GM12878 (cell line): ENCODE data around the gene MITF. TPM values are rescaled to one million over a fixed set of nuclear protein-coding genes. Genes with fewer than 3 reads are reported as not detected.

Experiments
- ATAC-seq: fragments of 200-7000 bp; cut with Tn5 transposase; 3 replicates; pipeline ENCODE4 v1.9.1; 2020; ENCODE audit warnings: mild to moderate bottlenecking, moderate library complexity
- BruUV-seq: library from RNA; stranded (reverse); fragments of 400-500 nt; replicated peaks from 2 replicates; lab custom pipeline; 2021; lab: Mats Ljungman, UMichigan
- CTCF ChIA-PET: fragments of 300-600 bp; sonication (Branson Sonifier 250); formaldehyde crosslinking; extraction: SDS; loops from one replicate; lab custom pipeline; 2021; ENCODE audit warnings: inconsistent platforms; lab: Yijun Ruan, JAX
- POLR2A ChIA-PET: fragments of 350-600 bp; formaldehyde crosslinking; extraction: SDS; loops from one replicate; lab custom pipeline; 2021; ENCODE audit warnings: inconsistent platforms; lab: Charles Lee
- RAD21 ChIA-PET: fragments of 300-600 bp; sonication (Branson Sonifier 250); formaldehyde crosslinking; loops from one replicate; lab custom pipeline; 2023; ENCODE audit warnings: antibody characterized with exemption; ENCODE audit not compliant: unreplicated experiment; lab: Charles Lee
- SMC1A ChIA-PET: fragments of 300-600 bp; sonication (Branson Sonifier 250); formaldehyde crosslinking; loops from one replicate; lab custom pipeline; 2023; ENCODE audit not compliant: unreplicated experiment, uncharacterized antibody; lab: Charles Lee
- DNase-seq: peaks from one replicate; pipeline ENCODE4 v3.0.0-alpha.2; 2011; ENCODE audit warnings: low read depth, low spot score
- FAIRE-seq: peaks from 3 replicates; lab custom pipeline; 2011; peaks lifted over from hg19 to GRCh38; lab: Jason Lieb, UNC
- H2AFZ ChIP-seq: 2 replicates; pipeline ENCODE4 v1.6.0; 2011; ENCODE audit warnings: low read depth, low read length, control low read depth; ENCODE audit not compliant: control insufficient read depth
- H3K27ac ChIP-seq: 2 replicates; pipeline ENCODE4 v1.5.1; 2011; ENCODE audit warnings: control low read depth; ENCODE audit not compliant: control insufficient read depth, insufficient read depth
- H3K27me3 ChIP-seq, 2 experiments: replicated peaks in 1 of 2; 2 replicates each; pipeline versions ENCODE4 v1.6.0 to v1.6.1; 2011; ENCODE audit warnings: low read length in 1 of 2; ENCODE audit not compliant: control insufficient read depth in 2 of 2, insufficient read depth in 2 of 2
- H3K36me3 ChIP-seq, 2 experiments: 2 replicates each; pipeline ENCODE4 v1.5.1; 2011; ENCODE audit warnings: low read length in 1 of 2; ENCODE audit not compliant: control insufficient read depth in 2 of 2, insufficient read depth in 2 of 2
- H3K4me1 ChIP-seq: 2 replicates; pipeline ENCODE4 v1.6.1; 2011; ENCODE audit warnings: mild to moderate bottlenecking, low read length, moderate library complexity, mixed read lengths; ENCODE audit not compliant: control insufficient read depth, insufficient read depth
- H3K4me2 ChIP-seq: 2 replicates; pipeline ENCODE4 v1.6.0; 2011; ENCODE audit warnings: control low read depth; ENCODE audit not compliant: control insufficient read depth, insufficient read depth
- H3K4me3 ChIP-seq: fragments of 200-600 bp; sonication (generic); 2 replicates; pipeline ENCODE4 v1.5.1; 2016
- H3K79me2 ChIP-seq: 2 replicates; pipeline ENCODE4 v1.6.0; 2011; ENCODE audit warnings: low read length; ENCODE audit not compliant: control insufficient read depth, insufficient read depth
- H3K9ac ChIP-seq: 2 replicates; pipeline ENCODE4 v1.8.0; 2011; ENCODE audit warnings: low read length, control low read depth, mixed read lengths; ENCODE audit not compliant: control insufficient read depth, insufficient read depth
- H3K9me3 ChIP-seq: replicated peaks from 3 replicates; pipeline ENCODE4 v1.5.1; 2011; ENCODE audit warnings: mild to moderate bottlenecking, low read length; ENCODE audit not compliant: control insufficient read depth, insufficient read depth
- H4K20me1 ChIP-seq: 2 replicates; pipeline ENCODE4 v1.6.0; 2011; ENCODE audit not compliant: control insufficient read depth, insufficient read depth
- GABPA ChIP-seq: IDR thresholded peaks from 2 replicates; pipeline ENCODE4 v1.6.1; 2014; ENCODE audit warnings: antibody characterized with exemption, low read depth, mild to moderate bottlenecking, inconsistent platforms
- HDAC6 ChIP-seq: fragments of 200-600 bp; sonication (generic); IDR thresholded peaks from one replicate; pipeline ENCODE4 v1.8.0; 2017; ENCODE audit warnings: antibody characterized with exemption; ENCODE audit not compliant: unreplicated experiment
- KAT2A ChIP-seq: conservative IDR thresholded peaks from 2 replicates; pipeline ENCODE4 v1.6.1; 2011; ENCODE audit warnings: low read depth, low read length; ENCODE audit not compliant: control insufficient read depth
- SREBF2 ChIP-seq: IDR thresholded peaks from 2 replicates; pipeline ENCODE4 v1.6.1; 2012; ENCODE audit warnings: mild to moderate bottlenecking, low read length
- WRNIP1 ChIP-seq: IDR thresholded peaks from 2 replicates; pipeline ENCODE4 v1.6.1; 2011; ENCODE audit warnings: low read depth, low read length, improper control_type of control experiment, borderline replicate concordance
- YY1 ChIP-seq: IDR thresholded peaks from 2 replicates; pipeline ENCODE4 v1.6.1; 2011; ENCODE audit warnings: low read depth, mild to moderate bottlenecking, low read length
- WGBS: methylation state at CpG from one replicate; pipeline ENCODE4 v1.1.6; 2016; ENCODE audit warnings: low lambda C conversion rate; ENCODE audit not compliant: insufficient replicate concordance, insufficient coverage; ENCODE audit errors: missing lambda C conversion rate; 5-methylcytosine and 5-hydroxymethylcytosine counted together
- in situ Hi-C: fragments of 300-500 bp; cut with MboI; formaldehyde crosslinking; loops from 9 replicates; pipeline ENCODE4 v1.14.3; 2018; ENCODE audit warnings: mixed read lengths
- intact Hi-C: fragments of 100-400 bp; cut with micrococcal nuclease; formaldehyde crosslinking; loops from one replicate; pipeline ENCODE4 v1.14.2; 2022; ENCODE audit not compliant: unreplicated experiment
- polyA plus RNA-seq, 11 experiments: library from polyadenylated mRNA; depleted of rRNA in 4 of 11; unstranded in 6 of 11; stranded (reverse) in 5 of 11; fragments of >200 nt; fragmentation: Nextera tagmentation in 4 of 11; fragmentation: Illumina TruSeq in 1 of 11; extraction: Ambion mirVana in 4 of 11; extraction: Trizol in 1 of 11; gene quantifications; 1 replicate in 1 of 11; 2 replicates in 10 of 11; pipeline versions ENCODE4 v1.2.1 to v1.2.3, GENCODE V29; 2011 to 2016; ENCODE audit warnings: inconsistent platforms in 2 of 11, missing spikeins in 2 of 11, low read depth in 1 of 11
- total RNA-seq, 4 experiments: library from RNA; depleted of rRNA in 3 of 4; stranded (reverse); fragments of >200 nt in 3 of 4; fragmentation: Illumina TruSeq in 1 of 4; extraction: Trizol in 1 of 4; gene quantifications; 2 replicates each; pipeline versions ENCODE4 v1.2.1 to v1.2.3, GENCODE V29; 2013 to 2021

Gene MITF
- total and polyA plus RNA-seq, 10 of the 15 experiments (the other 5 are each of a cell fraction or from before 2014, with no cell fraction given), result under 0.01 to 0.90 (median 0.06) TPM; not detected in 3

GRCh38 chr3:69896095-69896494 lies 156.8 kb downstream of the MITF start:
- H3K79me2 ChIP-seq, result no peaks in the 10 kb centered on the region
- intact Hi-C loops (no loop called here), in situ Hi-C loops (no loop called here)
- no peaks in the 10 kb centered on the region for H3K27me3 ChIP-seq
- no peak overlapping the region for H3K9ac ChIP-seq
- H3K4me1 ChIP-seq, result no peaks in the 10 kb centered on the region
- H3K9me3 ChIP-seq, result no peaks in the 10 kb centered on the region
- ChIA-PET SMC1A (no interaction called here), RAD21 (no interaction called here), POLR2A (interaction anchor here (0.6 to 0.7 kb wide), 2 partner anchors 16 to 59 kb away, joined by 3 read pairs; no protein-coding TSS in a partner anchor), CTCF (no interaction called here)
- FAIRE-seq (no peak), ATAC-seq (no peak), DNase-seq (no peak)
- no peaks in the 10 kb centered on the region for H4K20me1 ChIP-seq
- H3K4me3 ChIP-seq, result no peak overlapping the region
- H3K4me2 ChIP-seq, result no peak overlapping the region
- no peaks in the 10 kb centered on the region for H3K36me3 ChIP-seq
- no peak for TF ChIP-seq HDAC6
- TF ChIP-seq WRNIP1, result no peak
- TF ChIP-seq GABPA, result no peak
- BruUV-seq, result no TSS peak
- 6% methylated on average over 1 of the region's 1 CpG for WGBS
- H3K27ac ChIP-seq, result no peak overlapping the region
- no peak overlapping the region for H2AFZ ChIP-seq

DNA sequence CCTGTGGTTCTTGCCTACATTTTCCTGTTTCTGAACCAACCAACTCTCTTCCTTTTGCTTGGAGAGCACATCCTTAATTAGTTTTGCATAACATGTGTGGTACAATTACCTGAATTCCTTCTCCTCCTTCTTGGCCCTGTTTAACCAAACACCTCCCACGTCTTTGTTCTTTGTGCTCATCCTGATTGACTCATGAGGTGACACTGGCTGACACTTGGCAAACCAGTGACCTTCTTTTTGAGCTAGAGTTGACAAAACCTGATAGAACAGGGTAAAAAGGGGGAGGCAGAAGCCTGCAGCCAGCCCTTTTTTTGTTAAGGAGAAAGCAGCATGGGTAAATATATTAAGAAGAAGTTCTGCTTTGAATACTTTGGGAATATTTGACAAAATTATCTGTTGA lies 161.1 kb downstream of the MITF start:
- no peak overlapping the region for H2AFZ ChIP-seq
- no peaks in the 10 kb centered on the region for H4K20me1 ChIP-seq
- H3K9me3 ChIP-seq, result no peaks in the 10 kb centered on the region
- H3K4me1 ChIP-seq, result no peaks in the 10 kb centered on the region
- 36% methylated on average over 1 of the region's 1 CpG for WGBS
- no TSS peak for BruUV-seq
- no peaks in the 10 kb centered on the region for H3K79me2 ChIP-seq
- DNase-seq (no peak), FAIRE-seq (no peak), ATAC-seq (no peak)
- SMC1A ChIA-PET, result interaction anchor here (0.7 kb wide), 1 partner anchor 116 kb away, joined by 3 read pairs; no protein-coding TSS in a partner anchor
- H3K27me3 ChIP-seq, result no peaks in the 10 kb centered on the region
- POLR2A ChIA-PET, result no interaction called here
- in situ Hi-C loops (no loop called here), intact Hi-C loops (no loop called here)
- no peak overlapping the region for H3K4me3 ChIP-seq
- no peak overlapping the region for H3K27ac ChIP-seq
- CTCF ChIA-PET, result no interaction called here
- RAD21 ChIA-PET, result no interaction called here
- TF ChIP-seq YY1 (no peak), SREBF2 (no peak), KAT2A (no peak)
- H3K4me2 ChIP-seq, result no peak overlapping the region
- no peaks in the 10 kb centered on the region for H3K36me3 ChIP-seq
- no peak overlapping the region for H3K9ac ChIP-seq
